Activated CD4-positive, CD25-positive, alpha-beta regulatory T cell treated with anti-CD3 and anti-CD28 coated beads, Interleukin-2, amount 50 U/mL, for 16 hours (primary cell): ENCODE measurements around the gene LIMS2.

Source experiments
- DNase-seq: peaks from one replicate; pipeline ENCODE4 v3.0.0-alpha.2; 2020; ENCODE audit warnings: low read depth, low spot score

Gene LIMS2

GRCh38 chr2:127622561-127623387 lies 52.6 kb downstream of the LIMS2 start:
- no peak for DNase-seq

DNA sequence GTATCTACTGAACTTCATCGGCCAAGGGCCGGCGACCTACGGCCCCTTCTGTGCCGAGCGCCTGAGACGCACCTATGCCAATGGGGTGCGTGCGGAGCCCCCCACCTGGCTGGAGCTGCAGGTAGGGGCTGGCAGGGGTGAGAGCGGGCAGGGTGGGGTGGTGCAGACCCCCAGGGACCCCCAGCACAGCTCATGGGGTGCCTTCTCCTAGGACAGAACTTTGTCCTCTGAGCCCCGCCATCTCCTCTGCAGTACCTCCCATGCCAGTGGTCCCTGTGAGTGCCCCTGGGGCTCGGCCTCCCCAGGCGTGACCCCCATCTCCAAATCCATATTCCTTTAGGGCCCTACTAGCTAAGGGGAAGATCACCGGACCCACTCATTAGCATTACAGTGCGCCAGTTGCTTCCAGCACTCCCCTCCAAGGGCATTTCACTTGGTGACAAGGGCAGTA lies 53.3 kb downstream of the LIMS2 start:
- DNase-seq: no peak

GRCh38 chr2:127620866-127621265 lies 54.5 kb downstream of the LIMS2 start:
- no peak for DNase-seq

GRCh38 chr2:127619877-127620705 lies 55.2 kb downstream of the LIMS2 start:
- no peak for DNase-seq

DNA sequence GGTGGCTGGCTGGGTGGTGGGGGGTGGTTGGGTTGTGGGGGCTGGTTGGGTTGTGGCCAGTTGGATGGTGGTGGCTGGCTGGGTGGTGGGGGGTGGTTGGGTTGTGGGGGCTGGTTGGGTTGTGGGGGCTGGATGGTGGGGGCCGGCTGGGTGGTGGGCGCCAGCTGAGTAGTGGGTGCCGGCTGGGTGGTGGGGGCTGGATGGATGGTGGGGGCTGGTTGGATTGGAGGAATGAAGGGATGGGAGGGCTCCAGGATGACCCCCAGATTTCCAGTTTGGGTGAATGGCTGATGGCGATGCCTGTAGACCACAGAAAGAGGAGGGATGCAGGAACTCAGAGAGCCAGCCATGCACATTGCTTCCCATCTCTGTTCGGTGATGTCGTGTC lies 56.1 kb downstream of the LIMS2 start:
- no peak for DNase-seq

DNA sequence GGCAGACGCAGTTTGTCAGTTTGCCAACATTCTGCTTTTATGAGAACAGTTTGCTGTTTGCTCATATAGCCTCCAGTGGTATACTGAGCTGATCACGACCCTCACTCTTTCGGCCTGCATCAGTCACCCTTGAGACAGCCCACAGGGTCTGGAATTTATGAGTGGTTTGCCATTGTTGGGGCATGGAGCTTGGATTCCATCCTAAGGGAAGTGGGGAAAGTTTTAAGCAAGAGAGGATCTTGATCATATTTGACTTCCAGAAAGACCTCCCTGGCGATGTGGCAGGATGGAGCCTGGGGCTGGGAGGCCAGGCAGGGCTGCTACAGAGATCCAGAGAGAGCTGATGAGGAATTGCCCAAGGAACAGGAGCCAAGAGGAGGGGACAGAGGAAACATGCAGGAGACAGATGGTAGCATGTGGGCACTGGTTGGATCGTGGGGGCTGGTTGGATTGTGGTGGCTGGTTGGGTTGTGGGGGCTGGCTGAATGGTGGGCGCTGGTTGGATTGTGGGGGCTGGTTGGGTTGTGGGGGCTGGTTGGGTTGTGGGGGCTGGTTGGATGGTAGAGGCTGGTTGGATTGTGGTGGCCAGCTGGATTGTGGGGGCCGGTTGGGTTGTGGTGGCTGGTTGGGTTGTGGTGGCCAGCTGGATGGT lies 56.7 kb downstream of the LIMS2 start:
- DNase-seq: no peak

GRCh38 chr2:127615511-127616166 lies 59.7 kb downstream of the LIMS2 start:
- no peak for DNase-seq

GRCh38 chr2:127614731-127615130 lies 60.6 kb downstream of the LIMS2 start:
- DNase-seq: no peak

DNA sequence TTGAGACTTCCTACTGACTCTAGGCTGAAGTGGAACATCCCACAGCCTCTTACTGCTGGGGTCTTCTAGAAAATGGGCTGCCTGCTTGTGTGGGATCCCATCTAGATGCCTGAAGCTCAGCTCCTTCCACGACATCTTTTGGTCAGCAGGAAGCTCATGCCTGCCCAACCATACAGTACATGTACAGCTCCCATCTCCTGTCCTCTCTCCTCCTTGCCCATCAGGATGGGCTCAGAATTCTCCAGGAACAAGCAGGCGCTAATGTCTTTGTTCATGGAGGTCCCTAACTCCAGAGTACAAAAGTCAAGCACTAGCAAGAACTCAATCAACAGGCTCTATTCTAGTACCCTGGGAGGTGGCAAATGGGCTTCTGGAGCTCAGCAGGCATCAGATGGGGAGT lies 61.1 kb downstream of the LIMS2 start:
- no peak for DNase-seq

- DNase-seq: no peak
These were observed 63.1 kb downstream of the LIMS2 start for GRCh38 chr2:127612111-127612822.

DNA sequence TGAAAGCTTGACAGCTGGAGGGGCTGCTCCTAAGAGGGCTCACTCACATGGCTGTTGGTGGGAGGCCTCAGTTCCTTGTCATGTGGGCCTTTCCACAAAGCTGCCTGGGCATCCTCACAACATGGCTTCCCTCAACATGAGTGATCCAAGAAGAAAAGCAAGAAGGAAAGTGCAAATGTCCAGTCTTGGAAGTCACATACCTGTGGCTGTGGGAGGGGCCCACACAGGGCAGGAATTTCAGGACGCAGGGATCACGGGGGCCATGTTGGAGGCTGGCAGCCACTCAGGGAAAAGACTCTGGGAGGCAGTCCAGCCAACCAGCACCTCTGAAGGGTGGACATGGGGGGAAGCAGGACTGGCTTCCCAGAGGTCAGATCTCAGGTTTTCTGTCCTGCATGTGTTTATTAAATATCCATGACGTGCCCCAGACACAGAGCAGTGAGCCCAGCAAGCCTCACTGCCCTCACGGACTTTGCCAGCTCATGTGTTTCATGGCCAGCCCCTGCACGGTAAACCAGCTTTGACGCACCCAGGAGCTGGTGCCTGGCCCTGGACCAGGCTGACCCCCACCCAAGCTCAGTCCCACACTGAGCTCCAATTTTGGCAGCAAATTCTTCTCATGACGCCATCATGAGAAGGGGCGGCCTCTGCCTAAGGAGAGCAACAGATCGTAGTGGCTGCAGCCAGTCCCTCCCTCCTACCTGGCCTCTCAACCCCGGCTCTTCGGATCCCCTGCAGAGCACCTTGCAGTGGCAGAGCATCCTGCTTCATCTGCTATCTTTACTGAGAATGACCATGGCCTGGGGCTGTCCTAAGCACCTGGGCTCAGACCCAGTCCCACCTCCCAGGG lies 64.0 kb downstream of the LIMS2 start:
- no peak for DNase-seq

DNA sequence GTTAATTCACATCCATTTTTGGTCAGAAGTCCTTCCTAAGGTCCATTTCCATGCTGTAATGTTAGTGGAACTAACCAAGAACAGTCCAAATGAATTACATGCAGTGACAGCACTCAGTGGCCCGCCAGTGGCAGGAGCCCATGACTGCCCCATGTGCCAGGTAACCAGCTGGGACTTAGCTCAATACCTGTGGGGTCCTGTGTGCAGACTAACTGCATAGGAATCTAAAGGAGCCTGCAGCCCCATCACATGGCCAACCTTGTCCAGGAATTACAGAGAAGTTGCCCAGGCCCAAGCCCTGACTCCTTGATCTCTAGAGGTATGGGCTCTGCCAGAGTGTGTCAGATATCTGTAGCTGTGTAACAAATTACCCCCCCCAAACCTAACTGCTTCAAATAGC lies 64.8 kb downstream of the LIMS2 start:
- DNase-seq: no peak

GRCh38 chr2:127609818-127610217 lies 65.5 kb downstream of the LIMS2 start:
- DNase-seq: no peak

GRCh38 chr2:127609031-127609751 lies 66.1 kb downstream of the LIMS2 start:
- DNase-seq: no peak

DNA sequence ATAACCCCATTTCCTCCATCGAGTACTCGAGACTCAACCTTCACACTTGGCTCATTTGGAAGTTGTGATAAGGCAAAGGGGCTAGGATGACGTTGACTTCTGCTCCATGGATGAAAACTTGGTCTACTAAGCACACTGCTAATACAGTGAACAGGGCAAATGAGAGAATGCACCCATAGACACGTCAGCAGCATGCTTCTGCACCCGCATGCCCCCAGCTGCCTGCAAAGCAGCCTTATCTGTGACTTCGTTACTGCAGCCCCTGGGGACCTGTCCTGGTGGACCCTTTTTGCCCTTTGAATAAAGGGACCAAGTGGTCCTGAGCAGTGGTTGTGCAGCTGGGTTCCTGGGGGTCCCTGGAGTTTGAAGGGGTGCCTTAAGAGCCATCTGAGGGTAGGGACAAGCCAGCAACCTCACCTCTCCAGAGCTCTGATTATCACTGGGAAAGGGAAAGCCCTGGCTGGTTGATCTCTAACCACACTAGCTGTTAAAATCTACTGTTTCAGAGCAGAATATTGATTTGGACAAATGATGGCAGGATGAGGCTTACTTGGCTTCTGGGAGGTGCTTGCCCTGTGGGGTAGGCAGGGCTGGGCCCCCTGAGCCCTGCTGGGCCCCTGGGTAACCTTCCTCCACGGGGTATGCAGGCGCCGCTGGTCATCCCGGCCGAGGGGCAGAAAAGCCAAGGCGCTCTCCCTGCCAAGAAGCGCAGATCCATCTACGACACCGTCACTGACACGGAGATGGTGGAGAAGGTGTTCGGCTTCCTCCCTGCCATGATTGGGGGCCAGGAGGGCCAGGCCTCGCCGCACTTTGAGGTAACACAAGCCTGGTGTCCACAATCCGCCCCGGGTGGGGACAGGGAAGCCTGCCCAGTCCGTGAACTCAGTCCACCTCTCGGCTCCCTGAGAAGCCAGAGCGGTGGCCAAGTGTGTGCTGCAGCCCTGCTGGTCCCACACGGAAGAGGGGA lies 67.0 kb downstream of the LIMS2 start:
- DNase-seq: no peak

DNA sequence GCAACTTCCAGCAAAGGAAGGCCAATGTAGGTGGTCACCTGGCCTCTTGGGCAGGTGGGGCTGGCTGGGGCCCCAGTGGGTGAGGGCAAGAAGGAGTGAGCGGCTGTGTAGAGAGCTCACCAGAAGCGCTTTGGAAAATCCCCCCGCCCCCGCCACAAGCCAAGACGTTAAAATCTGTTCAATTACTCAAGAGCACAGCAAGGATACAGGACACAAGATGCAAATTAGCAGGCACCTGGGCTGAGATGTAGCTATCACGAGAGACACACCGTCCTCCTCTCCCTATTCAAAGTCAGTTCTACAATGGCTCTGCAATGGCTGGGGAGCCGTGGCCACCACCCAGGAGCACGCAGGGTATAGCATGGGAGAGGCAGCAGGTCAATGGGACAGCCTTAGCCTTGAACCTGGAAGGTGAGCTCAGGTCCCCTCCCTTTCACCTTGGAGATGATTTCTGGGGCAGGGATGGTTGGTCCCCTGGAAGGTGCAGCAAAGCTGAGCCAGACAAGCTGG lies 67.9 kb downstream of the LIMS2 start:
- DNase-seq: no peak

- DNase-seq: no peak
These were observed 68.5 kb downstream of the LIMS2 start for GRCh38 chr2:127606625-127607398.
